ENCODE data around the gene ZACN. TPM values are rescaled to one million over a fixed set of nuclear protein-coding genes. Genes with fewer than 3 reads are reported as not detected.
A peak's percentile ranks its signal among the peaks of the same experiment; 100 is the strongest.

The ZACN gene
- total RNA-seq, 1 experiment from 2014 or later: 0.09 TPM

DNA sequence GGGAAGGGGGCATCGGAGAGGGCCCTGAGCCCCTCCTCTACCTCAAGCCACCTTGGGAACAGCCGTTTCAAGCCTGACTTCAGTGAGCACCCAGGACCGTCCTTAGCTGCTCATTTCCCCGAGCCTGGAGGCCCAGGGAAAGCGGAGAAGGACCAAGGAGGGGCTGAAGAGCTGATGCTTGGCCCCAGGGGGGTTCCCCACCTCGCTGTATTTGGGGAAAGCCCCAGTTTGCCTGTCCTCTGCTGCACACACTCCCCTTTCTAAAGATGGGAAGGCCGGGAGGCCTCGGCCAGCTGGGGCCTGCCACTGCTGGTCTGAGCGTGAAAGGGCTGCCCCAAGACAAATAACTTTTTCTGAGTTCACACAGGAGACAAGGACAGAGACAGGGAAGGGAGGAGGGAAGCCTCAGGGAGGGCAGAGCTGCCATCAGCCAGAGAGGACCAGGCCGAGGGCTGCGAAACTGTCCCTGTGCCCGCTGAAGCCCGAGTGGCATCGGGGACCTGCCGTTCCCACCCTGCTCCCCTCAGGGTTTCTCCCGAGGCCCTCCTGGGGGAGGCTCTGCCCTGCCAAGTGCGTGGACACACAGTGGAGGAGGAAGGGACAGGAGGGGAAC is 11.6 kb downstream of the ZACN start:
- Histone ChIP-seq H3K9me3 (ENCODE audit: control insufficient read depth, low read depth, low read length) (no peaks in the 10 kb centered on the region), H3K56ac (ENCODE audit: insufficient read length, low read depth, low read length) (no peak overlapping the region), H3K23me2 (ENCODE audit: insufficient read length, low read depth, low read length, poor library complexity, severe bottlenecking) (no peaks in the 10 kb centered on the region), H3K4ac (ENCODE audit: low read depth, low read length) (no peak overlapping the region), H2BK120ac (ENCODE audit: low read depth, low read length, poor library complexity, severe bottlenecking) (no peak overlapping the region), H2AK5ac (ENCODE audit: insufficient read length, low read length) (no peak overlapping the region), H3K4me1 (ENCODE audit: insufficient read depth, low read length) (no peaks in the 10 kb centered on the region), H3K14ac (ENCODE audit: insufficient read depth, low read length) (no peak overlapping the region), H2BK20ac (ENCODE audit: low read depth, low read length, poor library complexity, severe bottlenecking) (no peak overlapping the region), H3K79me2 (ENCODE audit: insufficient read depth, low read length) (no peaks in the 10 kb centered on the region), H2BK5ac (ENCODE audit: insufficient read length, low read length) (no peak overlapping the region), H3K27ac (ENCODE audit: insufficient read length, low read depth, low read length) (no peak overlapping the region), H4K5ac (ENCODE audit: insufficient read length, low read depth, low read length) (no peak overlapping the region), H3K18ac (ENCODE audit: insufficient read length, low read depth, low read length) (no peak overlapping the region), H4K8ac (replicated peaks; ENCODE audit: insufficient read length, low read depth, low read length) (no peak overlapping the region), H2BK15ac (ENCODE audit: low read depth, low read length) (no peak overlapping the region), H4K91ac (ENCODE audit: insufficient read length, low read depth, low read length) (no peak overlapping the region), H2BK12ac (ENCODE audit: insufficient read length, low read depth, low read length) (no peak overlapping the region), H3K79me1 (ENCODE audit: insufficient read depth, low read depth, low read length, poor library complexity, severe bottlenecking) (no peaks in the 10 kb centered on the region), H4K20me1 (ENCODE audit: control insufficient read depth, insufficient read depth, insufficient read length) (no peaks in the 10 kb centered on the region), H3K27me3 (ENCODE audit: insufficient read depth, low read length) (no peaks in the 10 kb centered on the region), H3T11ph (ENCODE audit: low read length) (no peak overlapping the region), H3K23ac (ENCODE audit: insufficient read length, low read depth, low read length) (no peak overlapping the region), H3K9ac (ENCODE audit: extremely low read depth, insufficient read length, low read length) (no peak overlapping the region), H3K4me2 (ENCODE audit: insufficient read depth, insufficient read length, low read length) (no peak overlapping the region), H2AFZ (ENCODE audit: low read length) (no peak overlapping the region)
- Mint-ChIP-seq H3K36me3 (ENCODE audit: insufficient read depth in 1 of 3, low read depth in 3 of 3) (peaks cover 24 to 79% (median 78%) of the 10 kb centered on the region in 3 experiments; a peak in 6 of 7 replicates), H3K27ac (peak overlapping the region in 1 of 3 experiments; percentile 65; a peak in 2 of 7 replicates), H3K4me3 (no peak overlapping the region), H3K9me3 (no peaks in the 10 kb centered on the region), H3K27me3 (ENCODE audit: low read depth) (no peaks in the 10 kb centered on the region), H3K4me1 (no peaks in the 10 kb centered on the region)
- WGBS (ENCODE audit: extremely low coverage, insufficient read length, low lambda C conversion rate): no CpG with 5 or more reads among the region's 17 CpGs
- TF ChIP-seq, protein P1, sequence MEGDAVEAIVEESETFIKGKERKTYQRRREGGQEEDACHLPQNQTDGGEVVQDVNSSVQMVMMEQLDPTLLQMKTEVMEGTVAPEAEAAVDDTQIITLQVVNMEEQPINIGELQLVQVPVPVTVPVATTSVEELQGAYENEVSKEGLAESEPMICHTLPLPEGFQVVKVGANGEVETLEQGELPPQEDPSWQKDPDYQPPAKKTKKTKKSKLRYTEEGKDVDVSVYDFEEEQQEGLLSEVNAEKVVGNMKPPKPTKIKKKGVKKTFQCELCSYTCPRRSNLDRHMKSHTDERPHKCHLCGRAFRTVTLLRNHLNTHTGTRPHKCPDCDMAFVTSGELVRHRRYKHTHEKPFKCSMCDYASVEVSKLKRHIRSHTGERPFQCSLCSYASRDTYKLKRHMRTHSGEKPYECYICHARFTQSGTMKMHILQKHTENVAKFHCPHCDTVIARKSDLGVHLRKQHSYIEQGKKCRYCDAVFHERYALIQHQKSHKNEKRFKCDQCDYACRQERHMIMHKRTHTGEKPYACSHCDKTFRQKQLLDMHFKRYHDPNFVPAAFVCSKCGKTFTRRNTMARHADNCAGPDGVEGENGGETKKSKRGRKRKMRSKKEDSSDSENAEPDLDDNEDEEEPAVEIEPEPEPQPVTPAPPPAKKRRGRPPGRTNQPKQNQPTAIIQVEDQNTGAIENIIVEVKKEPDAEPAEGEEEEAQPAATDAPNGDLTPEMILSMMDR (conservative IDR thresholded peaks at IDR 0.05): no peak
- no peak for DNase-seq
